ENCODE results near the gene GTF2F2.
"Not testable (repeated sequence)": the region's sequence is repeated elsewhere in the genome, so short reads cannot be mapped to it uniquely, and the experiment has no call there.

GTF2F2 gene

DNA sequence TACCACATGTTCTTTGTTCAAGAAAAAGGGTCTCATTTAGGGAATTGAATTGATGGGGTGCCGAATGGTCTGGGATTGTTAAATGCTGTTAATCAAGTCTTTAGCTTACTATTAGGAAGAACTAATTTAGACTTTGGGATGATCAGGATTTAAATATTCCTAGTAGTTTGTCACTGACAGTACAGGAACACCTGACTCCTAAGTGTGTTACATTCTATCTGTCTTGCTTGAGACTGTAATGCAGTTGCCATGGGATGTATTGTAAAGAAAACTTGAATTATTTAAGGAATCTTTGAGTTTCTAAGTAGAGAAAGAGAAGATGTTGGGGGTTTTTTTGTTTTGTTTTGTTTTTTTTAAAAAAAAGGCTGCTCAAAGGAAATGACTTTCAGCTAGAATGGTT lies 98.4 kb downstream of the GTF2F2 start:
- DNase-seq (ENCODE audit: low spot score): no peak

- no peak for DNase-seq (ENCODE audit: low spot score)
Observed at GRCh38 chr13:45219123-45219891, 99.0 kb downstream of the GTF2F2 start.

DNA sequence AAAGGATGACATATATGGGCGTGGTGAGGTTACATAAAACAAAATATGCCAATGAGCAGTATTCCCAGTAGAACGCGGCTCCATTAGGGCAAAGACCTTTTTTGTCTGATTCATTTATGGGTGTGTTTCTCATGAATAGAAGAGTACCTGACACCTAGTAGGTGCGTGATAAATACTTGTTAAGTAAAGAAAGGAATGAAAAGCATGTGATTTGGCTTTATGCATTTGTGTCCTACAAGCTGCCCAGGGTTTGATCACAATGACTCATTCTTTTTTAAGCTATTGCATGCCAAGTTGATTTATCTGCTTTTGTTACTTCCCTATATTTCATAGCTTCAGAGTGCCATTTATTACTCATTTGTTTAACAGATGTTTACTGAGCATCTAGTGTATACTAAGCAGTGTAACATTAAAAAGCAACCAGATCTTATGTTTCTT lies 99.6 kb downstream of the GTF2F2 start:
- DNase-seq (ENCODE audit: low spot score): no peak

DNA sequence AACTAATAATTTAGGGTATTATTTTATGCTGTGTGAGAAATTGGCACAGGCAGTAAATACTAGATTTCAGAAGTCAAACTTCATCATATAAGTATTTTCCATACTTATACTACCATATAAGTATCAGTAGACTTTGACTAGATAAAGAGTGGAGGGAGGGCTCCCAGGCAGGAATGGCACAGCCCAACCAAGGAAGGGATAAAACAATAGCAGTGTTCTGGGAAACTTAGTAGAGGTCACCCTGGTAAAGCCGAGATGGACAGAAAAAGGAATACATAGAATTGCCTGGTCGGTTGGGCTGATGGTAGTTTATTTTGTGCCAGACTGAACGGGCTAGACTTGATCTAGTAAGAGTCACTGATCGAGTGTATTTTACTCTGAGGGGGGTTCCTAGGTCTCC lies 100.1 kb downstream of the GTF2F2 start:
- DNase-seq (ENCODE audit: low spot score): no peak

DNA sequence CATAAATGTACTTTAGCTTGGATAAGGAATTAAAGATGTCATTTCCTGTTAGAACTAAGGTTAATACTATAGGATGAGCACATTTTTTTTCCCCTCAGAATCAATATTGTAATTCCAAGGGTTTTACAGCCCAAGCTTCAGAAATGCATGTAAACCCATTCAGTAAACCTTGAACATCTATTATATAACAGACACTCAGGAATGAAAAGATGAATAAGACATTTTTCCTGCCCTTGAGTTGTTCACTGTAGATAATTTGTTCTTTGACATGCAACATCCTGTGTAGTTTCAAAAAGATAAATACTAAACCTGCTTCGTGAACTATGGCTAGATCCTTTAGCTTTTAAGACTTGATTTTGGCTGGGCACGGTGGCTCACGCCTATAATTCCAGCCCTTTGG lies 102.2 kb downstream of the GTF2F2 start:
- DNase-seq (ENCODE audit: low spot score): no peak

DNA sequence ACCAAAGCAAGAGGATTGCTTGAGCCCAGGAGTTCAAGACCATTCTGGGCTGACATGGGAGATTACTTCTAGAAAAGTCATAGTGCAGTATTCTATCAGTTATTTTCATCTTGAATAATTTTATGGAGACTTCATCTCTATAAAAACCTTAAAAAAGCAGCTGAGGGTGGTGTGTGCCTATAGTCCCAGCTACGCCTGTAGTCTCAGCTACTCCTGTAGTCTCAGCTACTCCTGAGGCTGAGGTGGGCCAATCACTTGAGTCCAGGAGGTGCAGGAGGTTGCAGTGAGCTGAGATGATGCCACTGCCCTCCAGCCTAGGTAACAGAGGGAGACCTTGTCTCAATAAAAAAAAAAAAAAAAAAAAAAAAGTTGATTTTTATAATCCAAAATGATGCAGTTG lies 102.6 kb downstream of the GTF2F2 start:
- DNase-seq (ENCODE audit: low spot score): no peak

- DNase-seq (ENCODE audit: low spot score): no peak
Observed at GRCh38 chr13:45224176-45224575, 103.9 kb downstream of the GTF2F2 start.

DNA sequence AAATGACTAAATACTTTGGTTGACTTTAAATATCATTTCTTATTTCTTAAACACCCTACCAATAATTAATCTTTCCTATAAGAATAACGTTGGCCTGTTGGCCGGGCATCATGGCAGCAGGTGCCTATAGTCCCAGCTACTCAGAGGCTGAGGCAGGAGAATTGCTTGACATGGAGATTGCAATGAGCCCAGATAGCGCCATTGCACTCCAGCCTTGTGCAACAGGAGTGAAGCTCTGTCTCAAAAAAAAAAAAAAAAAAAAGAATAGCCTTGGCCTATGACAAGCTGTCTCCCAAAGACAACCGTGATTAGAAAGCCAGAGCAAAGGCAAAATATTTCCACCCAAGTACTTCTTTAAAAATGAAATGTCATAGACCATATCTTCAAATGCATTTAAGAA lies 105.1 kb downstream of the GTF2F2 start:
- DNase-seq (ENCODE audit: low spot score): no peak

- DNase-seq (ENCODE audit: low spot score): no peak
Observed at GRCh38 chr13:45226024-45226423, 105.7 kb downstream of the GTF2F2 start.

- DNase-seq (ENCODE audit: low spot score): no peak
Observed at GRCh38 chr13:45228002-45228401, 107.7 kb downstream of the GTF2F2 start.

GRCh38 chr13:45229172-45229571 lies 108.9 kb downstream of the GTF2F2 start:
- DNase-seq (ENCODE audit: low spot score): no peak

DNA sequence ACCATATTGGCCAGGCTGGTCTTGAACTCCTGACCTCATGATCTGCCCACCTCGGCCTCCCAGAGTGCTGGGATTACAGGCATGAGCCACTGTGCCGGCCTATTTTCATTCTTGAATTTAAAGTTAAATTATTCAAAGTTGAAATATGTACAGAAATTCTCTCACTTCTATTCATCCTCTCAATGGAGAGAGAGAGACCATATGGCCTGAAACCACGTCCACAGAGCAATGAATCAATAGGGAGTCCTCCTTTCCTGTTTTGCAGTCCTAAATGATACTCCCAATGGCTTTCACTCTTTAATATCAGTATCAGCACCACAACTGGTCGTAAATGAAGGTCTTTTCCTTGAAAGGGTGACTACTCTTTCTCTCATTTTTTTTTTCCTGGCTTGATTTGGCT lies 111.0 kb downstream of the GTF2F2 start:
- DNase-seq (ENCODE audit: low spot score): no peak

DNA sequence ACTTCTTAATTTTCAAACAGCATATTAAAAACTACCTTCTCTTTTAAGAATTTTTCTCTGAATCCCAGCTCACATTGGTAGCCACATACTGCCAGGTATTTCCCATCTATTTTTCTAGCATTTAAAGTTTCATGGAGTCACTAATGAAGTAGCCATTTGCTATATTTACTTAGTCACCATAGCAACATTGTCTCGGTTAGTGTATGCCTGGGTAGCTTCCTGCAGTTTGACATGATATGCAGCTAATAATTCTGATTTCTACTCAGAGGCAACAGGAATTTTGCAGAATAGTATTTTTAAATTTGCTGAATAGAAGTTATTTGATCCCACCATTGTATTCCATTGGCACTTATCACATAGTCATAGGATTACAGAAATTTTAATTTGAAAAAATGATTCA lies 111.4 kb downstream of the GTF2F2 start:
- DNase-seq (ENCODE audit: low spot score): no peak

DNA sequence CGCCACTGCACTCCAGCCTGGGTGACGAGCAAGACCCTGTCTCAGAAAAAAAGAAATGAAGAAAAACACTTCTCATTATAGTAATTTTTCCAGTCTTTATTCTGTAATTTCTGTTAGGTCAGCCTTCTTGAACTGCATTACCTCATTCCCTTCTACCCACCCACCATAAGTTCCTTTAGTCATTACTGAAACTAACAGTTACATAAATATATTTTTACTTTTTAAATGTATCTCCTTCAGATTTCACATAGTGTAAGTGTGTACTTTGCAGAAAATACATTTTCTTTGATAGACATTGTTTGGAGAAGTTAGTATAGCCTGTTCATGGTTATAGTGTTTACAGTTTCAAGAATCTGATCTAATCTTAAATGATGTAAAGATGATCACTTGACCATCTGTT lies 112.3 kb downstream of the GTF2F2 start:
- DNase-seq (ENCODE audit: low spot score): no peak

DNA sequence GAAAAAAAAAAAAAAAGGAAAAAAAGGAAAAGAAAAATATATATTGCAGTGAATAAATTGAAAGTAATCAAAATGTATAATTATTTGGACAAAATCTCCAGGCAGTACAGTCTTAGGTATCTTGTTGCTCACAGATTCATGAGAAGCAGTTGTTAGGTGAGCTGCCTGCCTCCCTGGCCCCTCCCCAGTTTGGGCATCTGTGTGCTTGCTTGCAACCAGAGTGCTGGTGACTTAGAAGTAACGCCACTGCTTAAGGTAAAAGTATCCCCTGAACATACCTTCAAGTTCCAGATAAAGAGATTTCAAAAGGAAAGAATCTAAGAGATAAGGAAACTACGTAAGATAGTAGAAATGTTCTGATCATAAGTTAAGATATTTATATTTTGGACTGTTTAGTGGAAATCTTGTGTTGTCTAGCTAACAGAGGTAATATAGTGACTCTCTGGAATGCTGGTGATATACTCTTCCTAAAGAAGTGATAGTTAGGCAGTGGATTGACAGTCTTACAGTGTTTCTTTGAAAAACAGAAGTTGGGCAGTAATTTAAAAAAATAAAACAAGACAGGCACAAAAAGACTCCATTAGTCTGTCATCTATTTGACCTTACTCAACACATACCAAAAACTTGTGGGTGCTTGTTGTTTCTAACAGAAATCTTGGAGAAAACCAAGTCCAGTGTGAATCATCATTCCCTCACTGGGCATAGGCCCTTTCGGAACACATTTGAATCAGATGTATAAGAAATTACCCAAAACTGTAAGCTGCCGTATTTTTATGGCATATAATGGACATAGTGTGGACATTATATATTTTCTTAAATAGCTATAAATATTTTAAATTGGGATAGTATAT lies 118.9 kb downstream of the GTF2F2 start:
- DNase-seq (ENCODE audit: low spot score): no peak

DNA sequence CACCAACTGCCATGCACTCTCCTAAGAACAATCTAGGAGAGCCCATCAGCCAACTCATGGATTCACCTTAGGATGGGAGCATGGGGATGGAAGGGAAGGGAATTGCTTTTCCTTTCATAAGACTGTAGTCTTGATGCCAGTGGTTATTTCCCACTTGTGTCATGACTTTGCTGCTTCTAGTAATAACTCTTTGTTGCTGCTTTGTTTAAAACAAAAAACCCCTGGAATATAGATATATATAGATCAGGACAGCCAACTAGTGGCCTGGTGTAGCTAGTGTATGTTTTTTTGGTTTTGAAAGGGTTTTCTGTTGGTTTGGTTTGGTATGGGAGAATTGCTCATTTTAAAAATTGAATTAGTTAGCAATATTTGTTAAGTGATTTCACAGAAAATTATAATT lies 119.8 kb downstream of the GTF2F2 start:
- DNase-seq (ENCODE audit: low spot score): no peak

GRCh38 chr13:45242070-45242469 lies 121.8 kb downstream of the GTF2F2 start:
- peak; percentile 37 for DNase-seq (ENCODE audit: low spot score)

DNA sequence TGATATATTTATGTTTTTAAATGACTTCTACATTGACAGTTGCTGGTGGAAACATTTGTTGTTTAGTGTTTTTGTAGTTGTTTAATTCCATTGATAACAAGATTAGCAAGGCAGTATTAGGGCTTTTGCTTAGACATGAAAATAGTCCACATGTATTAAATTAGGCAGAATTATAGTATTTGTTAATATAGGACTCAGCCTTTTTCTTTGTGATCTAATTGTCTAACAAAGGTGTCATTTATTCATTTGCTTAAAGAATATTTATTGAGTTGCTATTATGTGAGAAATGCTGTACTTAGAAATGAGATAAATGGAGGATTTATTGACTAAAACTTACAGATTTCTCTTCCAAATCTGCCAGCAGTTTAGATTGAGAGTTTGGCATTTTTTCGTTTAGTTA lies 122.2 kb downstream of the GTF2F2 start:
- DNase-seq (ENCODE audit: low spot score): no peak

- DNase-seq (ENCODE audit: low spot score): no peak
Observed at GRCh38 chr13:45243077-45243476, 122.8 kb downstream of the GTF2F2 start.

DNA sequence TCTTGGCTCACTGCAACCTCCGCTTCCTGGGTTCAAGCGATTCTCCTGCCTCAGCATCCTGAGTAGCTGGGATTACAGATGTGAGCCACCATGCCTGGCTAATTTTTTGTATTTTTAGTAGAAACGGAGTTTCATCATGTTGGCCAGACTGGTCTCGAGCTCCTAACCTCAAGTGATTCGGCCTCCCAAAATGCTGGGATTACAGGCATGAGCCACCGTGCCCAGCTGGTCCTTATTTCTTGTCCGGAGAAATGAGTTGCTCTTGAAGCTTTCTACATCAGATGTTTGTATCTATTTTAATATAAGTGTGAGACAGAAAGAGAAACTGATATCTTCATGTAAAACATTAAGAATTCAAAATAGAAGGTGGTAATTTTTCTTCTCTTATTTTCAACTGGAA lies 124.4 kb downstream of the GTF2F2 start:
- not testable (repeated sequence) for DNase-seq (ENCODE audit: low spot score)

DNA sequence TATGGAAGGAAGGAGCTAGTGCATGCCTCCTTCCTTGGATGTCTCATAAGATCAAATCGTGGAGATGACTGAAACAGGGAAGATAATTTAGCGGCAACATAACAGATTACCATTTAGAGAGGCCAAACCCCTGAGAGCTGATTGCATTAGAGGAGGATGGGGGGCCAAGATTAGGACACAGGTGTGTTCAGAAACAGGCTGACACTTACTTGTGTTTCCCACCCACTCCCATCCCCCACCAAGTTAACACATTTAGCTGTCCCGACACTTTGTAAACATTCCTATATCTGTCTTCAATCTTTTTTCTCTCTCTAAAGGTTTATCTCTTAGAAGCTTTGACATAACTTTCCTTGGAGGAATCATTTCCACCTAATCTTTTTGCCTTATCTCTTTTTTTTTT lies 129.4 kb downstream of the GTF2F2 start:
- DNase-seq (ENCODE audit: low spot score): no peak

DNA sequence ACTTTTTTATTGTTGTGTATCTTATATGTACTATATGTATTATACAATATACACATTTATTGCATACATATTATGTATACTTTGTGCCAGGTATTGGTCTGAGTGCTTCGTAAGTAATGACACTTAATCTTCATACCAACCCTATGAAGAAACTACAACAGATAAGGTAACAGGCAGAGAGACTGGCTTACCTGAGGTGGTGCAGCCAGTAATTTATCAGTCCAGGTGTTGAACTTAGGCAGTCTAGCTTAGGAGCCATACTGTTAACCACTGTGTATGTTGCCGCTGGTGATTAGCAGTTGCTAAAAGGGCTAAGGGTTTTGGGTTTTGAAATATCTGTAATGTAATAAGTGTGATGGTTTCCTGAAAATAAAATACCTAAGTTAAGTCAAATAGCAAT lies 134.1 kb downstream of the GTF2F2 start:
- no peak for DNase-seq (ENCODE audit: low spot score)

DNA sequence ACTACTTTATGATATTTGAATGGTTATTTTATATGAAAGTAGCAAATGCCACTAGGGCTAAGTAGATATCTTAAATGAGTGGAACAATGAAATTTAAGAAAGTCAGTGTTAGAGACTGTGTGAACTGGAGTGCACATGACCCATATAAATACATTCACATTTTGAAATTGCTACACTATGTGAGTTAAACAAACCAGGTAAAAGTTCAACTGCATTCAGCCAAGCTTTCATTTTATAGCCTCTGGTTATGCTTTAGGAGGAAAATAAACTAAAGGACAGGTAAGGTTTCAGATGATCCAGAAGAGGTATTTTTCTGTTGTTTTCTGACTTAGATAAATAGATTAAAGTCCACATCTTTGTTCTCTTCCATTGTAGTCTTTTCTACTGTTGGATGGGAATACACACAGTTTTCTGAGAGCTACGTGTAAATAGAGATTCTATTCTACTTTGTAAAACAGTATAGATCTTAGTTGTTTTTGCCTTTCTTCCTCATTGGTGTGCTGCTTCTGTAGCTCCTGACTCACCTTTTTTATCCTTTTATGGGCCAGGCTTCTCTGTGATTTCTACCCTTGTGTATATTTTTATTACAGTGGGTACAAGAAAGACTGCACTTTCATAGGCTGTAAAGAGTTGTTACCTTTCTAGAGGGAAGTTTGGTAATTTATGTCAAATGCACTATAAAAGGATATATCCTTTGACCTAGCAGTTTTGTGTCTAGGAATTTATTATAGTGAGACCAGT lies 135.1 kb downstream of the GTF2F2 start:
- DNase-seq (ENCODE audit: low spot score): no peak
